ENCODE results near the gene KCNH5. TPM values are rescaled to one million over a fixed set of nuclear protein-coding genes. Genes with fewer than 3 reads are reported as not detected.

The KCNH5 gene
- total RNA-seq, 2 donors from 2014 or later: 0.06 to 0.09 TPM

DNA sequence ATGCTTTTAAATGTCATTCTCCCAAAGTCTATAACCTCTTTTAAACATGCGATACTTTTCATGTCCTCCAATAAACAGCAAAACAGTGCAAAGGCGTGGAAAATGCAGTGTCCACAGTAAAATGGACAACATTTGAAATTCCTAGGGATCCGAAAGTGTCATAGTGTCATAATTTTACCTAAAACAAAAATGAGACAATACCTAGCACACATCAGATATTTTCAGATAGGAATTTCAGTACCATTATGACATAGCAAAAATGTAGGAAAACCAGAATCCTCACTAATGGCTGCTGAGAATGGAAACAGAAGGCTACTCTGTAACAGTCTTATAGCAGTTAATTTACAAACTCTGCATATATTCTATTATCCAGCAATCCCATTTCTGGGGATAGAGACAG is 33.1 kb downstream of the KCNH5 start:
- no peaks in the 10 kb centered on the region for H3K36me3 ChIP-seq
- TF ChIP-seq POLR2A (IDR thresholded peaks at IDR 0.05) (no peak), POLR2AphosphoS5 (IDR thresholded peaks at IDR 0.05) (no peak)
- TF ChIP-seq, protein P1, sequence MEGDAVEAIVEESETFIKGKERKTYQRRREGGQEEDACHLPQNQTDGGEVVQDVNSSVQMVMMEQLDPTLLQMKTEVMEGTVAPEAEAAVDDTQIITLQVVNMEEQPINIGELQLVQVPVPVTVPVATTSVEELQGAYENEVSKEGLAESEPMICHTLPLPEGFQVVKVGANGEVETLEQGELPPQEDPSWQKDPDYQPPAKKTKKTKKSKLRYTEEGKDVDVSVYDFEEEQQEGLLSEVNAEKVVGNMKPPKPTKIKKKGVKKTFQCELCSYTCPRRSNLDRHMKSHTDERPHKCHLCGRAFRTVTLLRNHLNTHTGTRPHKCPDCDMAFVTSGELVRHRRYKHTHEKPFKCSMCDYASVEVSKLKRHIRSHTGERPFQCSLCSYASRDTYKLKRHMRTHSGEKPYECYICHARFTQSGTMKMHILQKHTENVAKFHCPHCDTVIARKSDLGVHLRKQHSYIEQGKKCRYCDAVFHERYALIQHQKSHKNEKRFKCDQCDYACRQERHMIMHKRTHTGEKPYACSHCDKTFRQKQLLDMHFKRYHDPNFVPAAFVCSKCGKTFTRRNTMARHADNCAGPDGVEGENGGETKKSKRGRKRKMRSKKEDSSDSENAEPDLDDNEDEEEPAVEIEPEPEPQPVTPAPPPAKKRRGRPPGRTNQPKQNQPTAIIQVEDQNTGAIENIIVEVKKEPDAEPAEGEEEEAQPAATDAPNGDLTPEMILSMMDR (IDR thresholded peaks at IDR 0.05): no peak
- H3K9me3 ChIP-seq: no peaks in the 10 kb centered on the region
- H3K27ac ChIP-seq: no peak overlapping the region
- H3K27me3 ChIP-seq (replicated peaks; ENCODE audit: insufficient read depth): no peaks in the 10 kb centered on the region
- WGBS: 77% methylated on average over 3 of the region's 3 CpGs
- intact Hi-C loops (cut with DNase I): no loop called here
- DNase-seq (ENCODE audit: low spot score): no peak
- no peaks in the 10 kb centered on the region for H3K4me1 ChIP-seq (replicated peaks)
- H3K4me3 ChIP-seq: no peak overlapping the region

DNA sequence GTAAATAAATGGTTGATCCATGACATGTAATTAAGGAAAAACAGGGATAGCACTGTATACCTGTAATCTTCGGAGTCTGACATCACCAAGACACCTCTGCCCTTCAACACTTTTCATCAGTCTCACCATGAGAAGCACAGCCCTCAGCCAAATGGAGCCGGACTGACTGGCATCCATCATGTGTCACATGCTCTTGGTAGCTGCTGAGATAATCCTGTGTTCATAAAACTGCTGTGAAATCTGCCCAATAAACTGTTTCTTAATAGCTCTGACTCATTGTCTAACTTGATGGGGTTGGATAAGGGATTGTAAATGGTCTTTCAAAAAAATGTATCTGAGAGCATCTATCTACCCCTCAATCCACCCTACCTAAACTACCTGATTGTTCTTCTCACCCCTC is 33.6 kb downstream of the KCNH5 start:
- H3K27ac ChIP-seq: no peak overlapping the region
- H3K36me3 ChIP-seq: no peaks in the 10 kb centered on the region
- intact Hi-C loops (cut with DNase I): no loop called here
- H3K4me1 ChIP-seq (replicated peaks): no peaks in the 10 kb centered on the region
- H3K27me3 ChIP-seq (replicated peaks; ENCODE audit: insufficient read depth): no peaks in the 10 kb centered on the region
- 54% methylated on average over 2 of the region's 2 CpGs for WGBS
- no peak overlapping the region for H3K4me3 ChIP-seq
- TF ChIP-seq POLR2A (IDR thresholded peaks at IDR 0.05): no peak
- no peak for TF ChIP-seq POLR2AphosphoS5 (IDR thresholded peaks at IDR 0.05)
- TF ChIP-seq, protein P1 (IDR thresholded peaks at IDR 0.05): no peak
- no peak for DNase-seq (ENCODE audit: low spot score)
- H3K9me3 ChIP-seq: no peaks in the 10 kb centered on the region

DNA sequence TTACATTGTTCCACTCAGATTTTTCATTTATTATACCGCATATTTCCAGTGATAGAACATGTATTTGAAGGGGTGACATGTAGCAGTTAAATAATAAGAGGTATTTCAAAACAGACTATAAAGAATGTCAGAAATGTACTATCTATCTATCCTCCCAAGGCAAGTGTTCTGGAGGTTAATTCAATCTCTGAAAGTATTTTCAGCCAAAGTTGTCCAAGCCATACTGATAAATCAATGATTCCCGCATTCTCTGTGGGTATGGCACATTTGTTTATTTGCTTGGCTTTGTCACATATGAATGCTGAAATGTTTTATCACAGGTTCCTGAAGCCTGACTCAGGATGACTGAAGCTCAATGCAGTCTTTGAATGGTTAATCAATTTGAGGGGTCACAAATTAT is 35.8 kb downstream of the KCNH5 start:
- H3K27ac ChIP-seq: no peak overlapping the region
- intact Hi-C loops (cut with DNase I): no loop called here
- H3K27me3 ChIP-seq (replicated peaks; ENCODE audit: insufficient read depth): no peaks in the 10 kb centered on the region
- H3K4me3 ChIP-seq: no peak overlapping the region
- H3K36me3 ChIP-seq: no peaks in the 10 kb centered on the region
- no peaks in the 10 kb centered on the region for H3K4me1 ChIP-seq (replicated peaks)
- H3K9me3 ChIP-seq: no peaks in the 10 kb centered on the region
- DNase-seq (ENCODE audit: low spot score): no peak
- WGBS: 97% methylated on average over 2 of the region's 2 CpGs
- no peak for TF ChIP-seq POLR2AphosphoS5 (IDR thresholded peaks at IDR 0.05)
- TF ChIP-seq POLR2A (IDR thresholded peaks at IDR 0.05): no peak
- TF ChIP-seq, protein P1 (IDR thresholded peaks at IDR 0.05): no peak

DNA sequence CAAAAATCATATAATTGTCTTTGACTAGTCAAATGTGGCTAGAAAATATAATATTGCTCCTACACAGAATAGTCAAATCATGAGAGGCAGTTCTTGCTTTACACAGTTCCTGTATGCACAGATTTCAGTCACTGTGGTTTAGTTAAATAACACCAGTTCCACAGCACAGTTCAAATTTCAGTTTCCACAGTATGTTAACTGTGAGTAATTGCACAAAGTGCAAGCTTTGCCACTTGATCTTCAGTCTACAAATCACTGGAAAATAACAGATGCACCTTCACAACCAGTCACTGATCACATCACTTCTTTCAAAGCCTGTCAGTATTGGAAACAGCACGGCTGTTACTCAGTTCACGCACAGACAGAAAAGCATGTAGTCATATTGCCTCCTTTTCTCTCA is 38.7 kb downstream of the KCNH5 start:
- WGBS: 99% methylated on average over 2 of the region's 2 CpGs
- Histone ChIP-seq H3K9me3 (no peaks in the 10 kb centered on the region), H3K27ac (no peak overlapping the region), H3K4me3 (no peak overlapping the region), H3K36me3 (no peaks in the 10 kb centered on the region), H3K27me3 (replicated peaks; ENCODE audit: insufficient read depth) (no peaks in the 10 kb centered on the region), H3K4me1 (replicated peaks) (no peaks in the 10 kb centered on the region)
- DNase-seq (ENCODE audit: low spot score): no peak
- no peak for TF ChIP-seq POLR2A (IDR thresholded peaks at IDR 0.05)
- TF ChIP-seq, protein P1 (IDR thresholded peaks at IDR 0.05): no peak
- no peak for TF ChIP-seq POLR2AphosphoS5 (IDR thresholded peaks at IDR 0.05)
- intact Hi-C loops (cut with DNase I): no loop called here

GRCh38 chr14:62994096-62994495 is 51.2 kb downstream of the KCNH5 start:
- Histone ChIP-seq H3K9me3 (no peaks in the 10 kb centered on the region), H3K4me3 (no peak overlapping the region), H3K27me3 (replicated peaks; ENCODE audit: insufficient read depth) (peaks cover 1% of the 10 kb centered on the region), H3K4me1 (replicated peaks) (no peaks in the 10 kb centered on the region), H3K36me3 (no peaks in the 10 kb centered on the region), H3K27ac (no peak overlapping the region)
- intact Hi-C loops (cut with DNase I): no loop called here
- DNase-seq (ENCODE audit: low spot score): no peak
- TF ChIP-seq, protein P1 (IDR thresholded peaks at IDR 0.05): no peak
- TF ChIP-seq POLR2AphosphoS5 (IDR thresholded peaks at IDR 0.05) (no peak), POLR2A (IDR thresholded peaks at IDR 0.05) (no peak)

Data from prostate gland (tissue), 2 donors.